Heart right ventricle (tissue), 16 donors: ENCODE measurements around the gene FOXD1. TPM values are rescaled to one million over a fixed set of nuclear protein-coding genes. Genes with fewer than 3 reads are reported as not detected.
A peak's percentile ranks its signal among the peaks of the same experiment; 100 is the strongest.

ENCODE experiments used
- ATAC-seq, 8 donors: fragments of 200-7000 bp; cut with Tn5 transposase; one replicate each; pipeline ENCODE4 v1.9.1; 2020; ENCODE audit warnings: mild to moderate bottlenecking in 8 of 8, moderate library complexity in 8 of 8, moderate number of reproducible peaks in 1 of 8
- DNase-seq, 2 donors: peaks; one replicate each; pipeline ENCODE4 v3.0.0-alpha.2; 2020
- H3K27ac ChIP-seq, 10 donors: fragments of 200-600 bp; sonication (generic) in 2 of 10; one replicate each; pipeline versions ENCODE4 v1.5.0 to v1.8.0; 2020 to 2022; ENCODE audit warnings: mild to moderate bottlenecking in 3 of 10
- H3K27me3 ChIP-seq, 7 donors: fragments of 200-600 bp; one replicate each; pipeline ENCODE4 v1.8.0; 2021 to 2022; ENCODE audit warnings: mild to moderate bottlenecking in 2 of 7
- H3K36me3 ChIP-seq, 9 donors: fragments of 200-600 bp; sonication (generic) in 1 of 9; one replicate each; pipeline versions ENCODE4 v1.5.0 to v1.8.0; 2020 to 2022; ENCODE audit warnings: mild to moderate bottlenecking in 2 of 9
- H3K4me1 ChIP-seq, 9 donors: fragments of 200-600 bp; sonication (generic) in 1 of 9; one replicate each; pipeline versions ENCODE4 v1.5.0 to v1.8.0; 2020 to 2022; ENCODE audit warnings: mild to moderate bottlenecking in 4 of 9
- H3K4me3 ChIP-seq, 10 donors: fragments of 200-600 bp; sonication (generic) in 2 of 10; one replicate each; pipeline versions ENCODE4 v1.5.0 to v1.8.0; 2020 to 2022; ENCODE audit warnings: mild to moderate bottlenecking in 7 of 10, moderate library complexity in 2 of 10
- H3K9me3 ChIP-seq, 11 donors: fragments of 200-600 bp in 10 of 11; sonication (generic) in 2 of 11; one replicate each; pipeline versions ENCODE4 v1.5.0 to v1.8.0; 2013 to 2022; ENCODE audit warnings: mild to moderate bottlenecking in 2 of 11, control low read depth in 1 of 11, moderate library complexity in 1 of 11
- CTCF ChIP-seq, 9 donors: fragments of 200-600 bp; sonication (generic) in 2 of 9; IDR thresholded peaks; one replicate each; pipeline versions ENCODE4 v1.5.0 to v1.8.0; 2021 to 2022; ENCODE audit warnings: antibody characterized with exemption in 9 of 9, mild to moderate bottlenecking in 5 of 9, moderate library complexity in 1 of 9
- WGBS, 2 donors: extraction: QIAGEN DNeasy Blood & Tissue Kit; methylation state at CpG; one replicate each; pipeline ENCODE4 v1.1.7; 2013; ENCODE audit warnings: inconsistent platforms in 1 of 2; 5-methylcytosine and 5-hydroxymethylcytosine counted together
- intact Hi-C, 10 donors: fragments of 100-400 bp; cut with DNase I; formaldehyde crosslinking; loops; one replicate each; pipeline versions ENCODE4 v1.11.1 to v1.14.2; 2022
- polyA plus RNA-seq, 2 donors: library from polyadenylated mRNA; stranded (reverse); fragments of 200-250 nt; gene quantifications; one replicate each; pipeline ENCODE4 v1.2.3, GENCODE V29; 2013
- total RNA-seq, 10 donors: library from RNA; stranded (reverse); fragmentation: NEBNext Ultra II Directional in 3 of 10; extraction: Animal tissue kit (Norgen Biotek cat#: 25700) in 3 of 10; gene quantifications; one replicate each; pipeline versions ENCODE4 v1.2.1 to v1.2.4, GENCODE V29; 2021 to 2023
- donor health status: Arrhythmogenic right ventricular cardiomyopathy.
- donor health status: ischemic (EF 13 %, LVEDD 7.1; RV severe dilation, severe dysfunction).
- donor health status: healthy with polysubstance abuse.
- donor health status: DM: no; HTN: yes; CAD: no.
- donor health status: DM: no; HTN: no; CAD: no.
- donor health status: ischemic (EF 25% LVEDD 6.9; RV normal size, moderate dysfunction).
- donor health status: ischemic (EF 25% LVEDD 5.7; RV mildly dilated, moderate dysfunction).
- donor health status: healthy.
- donor health status: DM: yes; HTN: yes; CAD: no.
- donor health status: Ischemic cardiomyopathy.
- donor health status: ischemic (EF 35%, LVEDD 5.7; RV mildly dilated, moderate dysfunction).
- donor health status: nonischemic (EF 11% LVEDD 7.7; RV severe dilation, severe dysfunction).
- donor health status: DM: yes; HTN: yes; CAD: no.
- donor health status: PGD.
- donor health status: ischemic (EF 29% LVEDD 5.4; RV normal size, mild dysfunction).
- donor health status: nonischemic (EF 23%, LVEDD 6.1; RV moderate dilation, normal function).

FOXD1 gene
- total and polyA plus RNA-seq, 12 donors, result 0.07 to 0.15 (median 0.12) TPM; not detected in 7

- Histone ChIP-seq H3K36me3 (no peaks in the 10 kb centered on the region), H3K4me1 (peaks cover 0 to 19% (median 14%) of the 10 kb centered on the region in 9 donors), H3K27ac (no peak overlapping the region), H3K9me3 (no peaks in the 10 kb centered on the region), H3K4me3 (peak overlapping the region in 3 of 10 donors; percentile 5 to 32 (median 31)), H3K27me3 (peaks cover 41 to 100% (median 99%) of the 10 kb centered on the region in 7 donors)
- no peak for ATAC-seq
- 5 to 6% methylated on average over 18 of the region's 18 CpGs for WGBS, 2 donors
- no peak for DNase-seq
- intact Hi-C loops, result loop anchor here in 2 of 10 donors (5.0 to 10.0 kb wide), 2 partner anchors 133 to 351 kb away; no protein-coding TSS in a partner anchor
- TF ChIP-seq CTCF (IDR thresholded peaks at IDR 0.05), result no peak
These were observed 10.6 kb downstream of the FOXD1 start for GRCh38 chr5:73437777-73438644.

- DNase-seq (peak in 1 of 2 donors; percentile 21), ATAC-seq (peak in 3 of 8 donors; percentile 29 to 60 (median 42))
- intact Hi-C loops, result loop anchor here in 2 of 10 donors (5.0 to 10.0 kb wide), 2 partner anchors 132 to 350 kb away; no protein-coding TSS in a partner anchor
- H3K9me3 ChIP-seq, result no peaks in the 10 kb centered on the region
- no peak overlapping the region for H3K27ac ChIP-seq
- H3K27me3 ChIP-seq, result peaks cover 37 to 100% (median 99%) of the 10 kb centered on the region in 7 donors
- peaks cover 0 to 19% (median 14%) of the 10 kb centered on the region in 9 donors for H3K4me1 ChIP-seq
- TF ChIP-seq CTCF (IDR thresholded peaks at IDR 0.05), result no peak
- WGBS, 2 donors, result 1 to 2% methylated on average over 62 to 69 of the region's 69 CpGs
- no peaks in the 10 kb centered on the region for H3K36me3 ChIP-seq
- peak overlapping the region in 9 of 10 donors; percentile 5 to 32 (median 16) for H3K4me3 ChIP-seq
These were observed 11.3 kb downstream of the FOXD1 start for GRCh38 chr5:73437101-73437776.

GRCh38 chr5:73436535-73437100 is 12.0 kb downstream of the FOXD1 start:
- WGBS, 2 donors, result 1 to 2% methylated on average over 52 to 66 of the region's 66 CpGs
- intact Hi-C loops, result loop anchor here in 2 of 10 donors (5.0 to 10.0 kb wide), 2 partner anchors 132 to 349 kb away; no protein-coding TSS in a partner anchor
- ATAC-seq, result peak in 3 of 8 donors; percentile 25 to 53 (median 48)

More at GRCh38 chr5:73436535-73437100, 12.0 kb downstream of the FOXD1 start:
- Histone ChIP-seq H3K27me3 (peaks cover 34 to 100% (median 99%) of the 10 kb centered on the region in 7 donors), H3K9me3 (no peaks in the 10 kb centered on the region), H3K4me1 (peaks cover 0 to 19% (median 14%) of the 10 kb centered on the region in 9 donors), H3K27ac (no peak overlapping the region), H3K36me3 (no peaks in the 10 kb centered on the region), H3K4me3 (peak overlapping the region in 8 of 10 donors; percentile 5 to 31 (median 14))
- DNase-seq, result no peak
- no peak for TF ChIP-seq CTCF (IDR thresholded peaks at IDR 0.05)
